A204.1 (cell line): ENCODE results near the gene RAP1A.

Experiments
- FAIRE-seq: peaks from 2 replicates; lab custom pipeline; 2012; peaks lifted over from hg19 to GRCh38; lab: Jason Lieb, UNC

Gene RAP1A

DNA sequence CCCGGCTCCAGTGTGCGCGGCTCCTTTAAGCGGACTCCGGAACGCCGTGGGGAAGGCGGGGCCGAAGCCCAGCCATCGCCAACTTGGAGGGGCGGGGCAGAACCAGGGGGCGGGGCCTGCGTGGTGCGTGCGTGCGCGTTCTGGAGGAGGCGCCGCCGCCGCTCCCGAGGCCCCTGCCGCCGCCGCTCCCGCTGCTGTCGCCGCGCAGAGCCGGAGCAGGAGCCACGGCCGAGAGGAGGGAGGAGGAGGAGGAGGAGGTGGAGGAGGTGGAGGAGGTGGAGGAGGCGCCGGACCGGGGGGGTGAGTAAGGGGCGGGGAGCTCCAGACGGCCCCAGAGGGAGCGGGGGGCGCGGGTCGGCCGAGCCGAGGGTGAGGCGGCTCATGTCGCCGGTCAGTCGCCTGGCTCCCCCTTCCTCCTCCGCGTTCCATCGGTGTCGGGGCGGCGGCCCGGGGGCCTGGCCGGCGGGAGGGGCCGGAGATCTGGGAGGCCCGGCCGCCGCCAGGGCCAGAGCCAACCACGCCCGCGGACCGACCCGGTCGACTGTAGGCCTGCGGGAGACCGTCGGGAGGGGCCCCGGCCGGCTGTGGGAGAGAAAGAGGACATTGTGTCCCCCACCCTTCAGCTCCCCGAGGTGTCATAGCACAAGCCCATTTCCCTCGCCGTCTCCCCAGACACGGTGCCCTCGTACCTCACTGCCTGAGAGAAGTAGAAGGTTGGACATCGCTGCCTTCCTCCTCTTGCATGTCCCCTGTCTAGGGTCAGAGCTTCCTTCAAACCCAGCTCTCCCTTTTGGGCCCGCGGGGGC lies at the start of gene RAP1A:
RAP1A (plus strand) TSS at position 155 of the 806 bp plus-strand sequence. CDS start 71,572 bp downstream, outside the sequence.
- FAIRE-seq: no peak

DNA sequence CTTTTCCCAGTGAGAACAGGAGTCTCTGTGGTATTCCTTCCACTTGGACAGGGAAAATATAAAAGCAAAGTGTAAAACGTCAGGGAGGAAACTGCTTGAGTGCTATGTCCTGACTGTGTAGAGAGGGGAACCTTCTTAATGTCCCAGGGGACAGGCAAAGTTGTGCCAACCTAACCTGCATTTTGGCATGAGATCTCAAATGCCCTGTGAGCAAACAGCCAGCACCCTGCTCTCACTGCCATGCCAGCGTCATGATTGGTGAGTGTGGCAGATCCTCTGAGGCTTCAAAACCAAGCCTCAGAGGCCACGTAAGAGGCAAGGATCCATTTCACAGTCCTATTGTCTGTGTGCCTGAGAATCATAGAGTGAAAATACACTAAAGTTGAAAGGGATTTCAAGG lies 49.7 kb upstream of the RAP1A start:
- FAIRE-seq: no peak

DNA sequence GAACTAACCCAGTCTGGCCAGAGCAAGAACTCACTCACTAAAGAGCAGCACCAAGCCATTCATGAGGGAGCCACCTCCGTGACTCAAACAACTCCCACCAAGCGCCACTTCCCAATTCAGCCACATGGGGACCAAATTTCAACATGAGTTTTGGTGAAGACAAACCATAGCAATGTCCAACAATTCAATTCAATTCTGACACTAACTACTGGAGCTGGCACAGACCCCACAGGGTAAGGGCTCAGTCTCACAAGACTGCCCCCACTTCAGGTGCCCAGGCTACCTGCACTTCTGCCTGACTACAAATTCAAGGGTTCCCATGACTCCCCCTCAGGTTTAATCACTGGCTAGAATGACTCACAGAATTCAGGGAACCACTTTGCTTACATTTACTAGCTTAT lies 48.8 kb upstream of the RAP1A start:
- no peak for FAIRE-seq

DNA sequence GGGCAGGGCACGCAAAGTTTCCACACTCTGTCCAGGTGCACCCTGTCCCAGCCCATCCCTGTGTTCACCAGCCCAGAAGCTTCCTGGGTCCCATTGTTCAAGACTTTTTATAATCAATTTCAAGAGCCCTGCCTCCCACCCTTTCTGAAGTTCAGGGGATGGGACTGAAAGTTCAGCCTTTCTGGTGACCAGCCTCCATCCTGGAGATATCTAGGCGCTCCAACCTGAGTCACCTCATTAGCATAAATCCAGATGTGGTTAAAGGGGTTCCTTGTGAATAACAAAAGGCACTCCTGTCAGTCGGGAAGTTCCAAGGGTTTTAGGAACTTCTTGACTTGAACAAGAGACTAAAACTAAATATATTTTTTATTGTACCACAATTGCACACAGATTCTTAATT lies 48.4 kb upstream of the RAP1A start:
- FAIRE-seq: no peak

DNA sequence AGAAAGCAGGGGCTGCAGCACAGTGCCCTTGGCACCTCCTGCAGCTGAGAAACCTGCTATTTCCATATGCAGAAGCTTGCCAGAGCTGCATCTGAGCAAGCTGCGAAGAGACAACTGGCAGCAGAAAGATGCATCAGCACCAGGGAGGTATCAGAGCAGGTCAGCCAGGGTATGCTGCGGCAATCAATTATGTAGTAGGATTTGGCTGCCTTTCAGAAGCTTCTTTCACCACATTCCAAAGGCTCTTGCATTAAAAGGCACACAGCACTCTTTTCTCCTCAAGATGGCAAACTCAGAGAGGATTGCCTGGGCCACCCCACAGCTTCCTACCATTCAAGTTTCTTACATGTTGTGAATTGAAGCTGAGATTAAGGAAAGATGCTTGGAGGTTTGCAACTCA lies 47.6 kb upstream of the RAP1A start:
- no peak for FAIRE-seq

DNA sequence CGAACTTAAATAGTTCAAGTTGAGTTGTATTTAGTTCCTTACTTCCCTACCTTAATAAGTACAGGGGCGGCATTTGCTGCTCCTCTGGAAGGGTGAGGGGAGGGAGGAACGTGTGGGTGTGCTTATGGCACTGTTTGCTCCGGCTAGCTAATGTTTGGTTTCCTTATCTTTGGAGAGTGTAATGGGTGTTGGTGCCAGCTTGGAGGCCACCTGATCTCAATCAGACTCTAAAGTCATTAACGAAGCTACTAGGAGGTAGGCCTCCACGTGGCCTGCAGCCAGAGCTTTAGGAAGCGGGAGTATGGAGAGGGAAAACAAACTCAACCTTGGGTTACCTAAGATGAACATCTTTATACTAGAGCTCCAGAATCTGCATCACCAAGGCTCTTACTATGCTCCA lies 43.0 kb upstream of the RAP1A start:
- no peak for FAIRE-seq

DNA sequence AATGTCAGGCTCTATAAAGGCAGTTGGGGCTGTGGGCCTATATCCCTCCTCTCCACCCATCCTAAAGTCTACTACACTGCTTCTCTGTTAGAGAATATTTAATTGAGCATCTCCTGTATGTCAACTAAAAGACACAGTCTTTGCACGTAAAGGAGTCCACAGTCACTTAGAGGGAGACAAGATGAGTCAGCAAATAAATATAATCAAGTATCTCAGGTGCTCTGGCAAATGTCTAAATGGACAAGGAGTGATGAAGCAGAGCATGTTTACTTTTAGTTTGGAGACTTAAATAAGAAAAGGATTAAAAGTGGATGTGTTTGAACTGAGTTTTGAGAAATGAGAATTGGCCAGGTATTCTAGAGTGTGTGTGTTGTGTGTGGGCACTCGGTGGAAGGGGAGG lies 41.8 kb upstream of the RAP1A start:
- FAIRE-seq: no peak

DNA sequence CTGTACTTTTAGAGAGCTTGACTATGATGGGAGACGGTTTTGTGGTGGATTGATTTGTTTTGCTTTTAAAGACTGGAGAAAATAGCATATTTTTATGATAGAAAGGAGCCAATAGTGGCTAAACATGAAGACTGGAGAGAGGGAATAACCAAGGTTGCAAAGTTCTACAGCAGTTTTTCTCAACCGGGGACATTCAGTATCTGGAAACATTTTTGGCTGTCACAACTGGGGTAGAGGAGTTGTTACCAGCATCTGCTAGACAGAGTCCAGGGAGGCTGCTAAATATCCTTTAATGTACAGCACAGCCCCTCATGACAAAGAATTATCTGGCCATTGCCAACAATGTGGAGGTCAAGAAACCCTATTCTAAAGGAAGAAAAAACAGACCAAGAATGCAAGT lies 38.4 kb upstream of the RAP1A start:
- no peak for FAIRE-seq

DNA sequence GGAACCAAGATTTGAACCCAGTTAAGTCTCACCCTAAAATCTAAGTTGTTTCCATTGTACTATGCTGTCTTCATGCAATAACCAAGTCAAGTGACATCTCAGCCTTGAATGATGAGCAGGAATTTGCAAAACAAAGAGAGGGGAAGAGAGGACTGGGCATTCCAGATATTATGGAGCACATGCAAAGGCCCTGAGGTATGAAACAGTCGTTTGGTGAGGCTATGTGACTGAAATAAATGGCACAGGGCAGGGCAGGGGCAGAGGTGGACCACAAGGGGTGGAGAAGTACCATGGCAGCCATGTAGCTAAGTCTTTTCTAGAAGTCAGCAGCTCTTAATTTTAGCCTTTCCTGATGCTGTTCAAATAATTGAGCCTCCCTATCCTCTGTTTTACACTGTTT lies 37.6 kb upstream of the RAP1A start:
- FAIRE-seq: no peak

DNA sequence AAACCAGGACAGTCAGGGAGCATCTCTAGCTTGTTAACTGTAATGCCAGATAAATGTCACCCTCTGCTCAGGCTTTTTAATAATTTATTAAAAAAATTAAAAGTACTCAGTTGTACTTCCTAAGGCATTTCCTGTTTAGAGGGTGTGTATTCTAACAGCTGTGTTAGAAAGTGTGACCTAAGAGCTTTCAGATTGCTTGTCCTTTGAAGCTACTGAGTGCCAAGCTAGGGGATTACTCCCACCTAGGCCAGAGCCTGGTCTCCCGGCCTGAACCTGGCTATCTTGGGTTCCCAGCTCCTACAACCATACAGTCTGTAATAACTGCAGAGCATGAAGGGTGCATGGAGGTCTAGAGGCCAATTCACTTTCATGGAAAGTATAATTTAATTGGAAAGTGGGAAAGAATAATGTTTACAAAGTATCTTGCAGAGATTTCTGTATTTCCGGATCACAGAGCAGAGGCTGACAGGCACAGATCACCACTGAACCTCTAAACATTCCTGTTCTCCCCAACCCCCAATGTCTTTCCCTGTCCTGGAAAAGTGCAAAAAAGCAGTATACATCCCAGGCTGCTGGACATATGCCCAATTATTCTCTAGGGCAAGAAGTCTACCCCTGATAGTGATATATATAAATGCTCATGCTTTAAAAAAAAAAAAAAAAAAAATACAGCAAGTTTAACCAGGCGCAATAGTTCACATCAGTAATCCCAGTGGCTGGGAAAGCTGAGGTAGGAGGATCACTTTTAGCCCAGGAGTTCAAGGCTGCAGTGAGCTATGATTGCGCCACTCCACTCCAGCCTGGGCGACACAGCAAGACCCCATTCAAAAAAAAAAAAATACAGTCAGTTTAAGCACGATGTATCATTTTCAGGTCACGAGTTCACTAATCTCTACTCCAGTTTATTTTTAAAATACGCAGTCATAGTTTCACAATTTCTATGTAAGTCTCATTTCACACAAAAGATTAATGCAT lies 36.7 kb upstream of the RAP1A start:
- FAIRE-seq: no peak

DNA sequence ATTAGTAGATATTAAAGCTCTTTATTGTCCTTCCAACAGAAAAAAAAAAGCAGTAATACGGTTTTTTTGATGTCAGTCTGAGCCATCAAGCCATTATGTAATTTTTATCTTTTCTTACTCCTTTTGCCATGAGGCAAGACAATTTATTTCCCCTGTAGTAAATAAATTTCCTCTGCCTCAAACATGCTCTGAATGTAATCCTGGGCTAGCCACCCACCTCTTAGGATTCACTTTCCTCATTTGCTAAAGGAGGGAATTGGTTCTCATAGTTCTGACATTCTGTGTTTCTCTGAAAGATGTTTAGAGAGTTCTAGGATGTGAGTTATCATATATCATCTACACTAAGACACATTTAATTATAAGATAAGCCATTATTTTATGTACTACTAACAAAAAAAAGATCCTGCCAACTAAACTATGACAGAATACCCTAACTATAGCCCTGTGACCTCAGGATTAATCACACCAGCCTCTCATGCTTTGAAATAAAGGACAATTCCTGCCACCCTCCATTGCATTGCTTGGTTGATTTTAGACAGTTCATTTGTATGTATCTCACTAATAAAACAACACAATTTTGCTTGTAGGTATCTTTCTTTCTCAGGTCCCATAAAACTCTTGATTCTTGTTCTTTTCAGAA lies 34.0 kb upstream of the RAP1A start:
- no peak for FAIRE-seq

DNA sequence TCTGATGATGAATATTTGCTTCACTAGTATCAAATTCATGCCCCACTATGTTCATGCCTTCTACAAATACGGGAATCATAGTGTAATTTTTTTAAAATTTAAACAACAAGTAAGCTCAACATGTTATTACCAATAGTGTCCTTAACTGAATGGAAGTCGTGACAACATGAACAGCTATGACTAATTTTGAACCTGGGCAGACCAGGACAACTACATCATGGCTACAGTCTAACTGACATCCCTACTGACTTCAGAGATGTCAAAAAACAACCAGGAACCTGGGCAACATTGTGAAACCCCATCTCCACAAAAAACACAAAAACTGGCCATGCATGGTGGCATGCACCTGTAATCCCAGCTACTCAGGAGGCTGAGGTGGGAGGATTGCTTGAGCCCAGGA lies 33.5 kb upstream of the RAP1A start:
- no peak for FAIRE-seq

DNA sequence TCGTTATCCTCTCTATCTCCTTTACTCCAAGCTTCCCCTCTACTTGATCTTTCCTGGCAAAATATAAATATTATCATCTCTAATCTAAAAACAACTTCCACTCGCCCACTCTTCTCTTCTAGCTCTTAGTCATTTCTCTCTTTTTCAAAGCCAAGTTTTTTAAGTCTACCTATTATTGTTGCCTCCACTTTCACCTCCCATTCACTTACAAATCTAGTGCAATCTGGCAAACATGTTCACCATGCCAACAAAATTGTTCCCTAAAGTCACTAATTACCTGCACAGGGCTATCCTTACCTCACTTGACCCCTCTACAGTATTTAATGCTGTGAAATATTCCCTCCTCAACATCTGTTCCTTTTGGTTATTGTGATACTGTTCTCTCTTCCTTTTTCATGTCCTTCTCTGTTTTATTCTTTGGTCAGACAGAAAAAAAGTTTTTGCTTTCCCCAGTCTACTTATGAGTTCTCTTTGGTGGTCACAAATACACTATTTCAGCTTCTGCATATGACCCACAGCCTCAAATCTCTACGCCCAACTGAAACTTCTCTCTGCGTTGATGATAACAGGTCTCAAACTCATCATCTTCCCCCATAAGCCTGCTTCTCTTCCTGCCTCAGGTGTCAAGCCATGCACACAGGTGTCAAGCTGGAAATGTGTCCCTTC lies 31.9 kb upstream of the RAP1A start:
- no peak for FAIRE-seq

DNA sequence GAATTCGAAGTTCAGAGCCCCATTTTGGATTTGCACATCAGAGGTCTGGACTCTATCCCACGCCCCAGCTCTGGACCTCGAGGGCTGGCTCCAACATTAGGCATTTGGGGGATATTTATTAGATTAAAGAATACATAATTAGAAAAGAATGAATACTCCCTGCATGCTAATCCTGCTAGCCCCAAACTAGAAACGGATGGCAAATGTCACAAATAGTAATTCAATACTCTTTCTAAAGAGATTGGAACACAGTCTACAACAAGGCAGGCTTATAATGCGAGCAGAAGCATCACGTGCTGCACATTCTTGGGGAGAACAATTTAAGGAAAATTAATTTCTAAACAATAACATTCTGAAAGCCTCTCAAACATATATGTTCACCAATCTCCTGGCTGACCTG lies 27.7 kb upstream of the RAP1A start:
- FAIRE-seq: no peak

DNA sequence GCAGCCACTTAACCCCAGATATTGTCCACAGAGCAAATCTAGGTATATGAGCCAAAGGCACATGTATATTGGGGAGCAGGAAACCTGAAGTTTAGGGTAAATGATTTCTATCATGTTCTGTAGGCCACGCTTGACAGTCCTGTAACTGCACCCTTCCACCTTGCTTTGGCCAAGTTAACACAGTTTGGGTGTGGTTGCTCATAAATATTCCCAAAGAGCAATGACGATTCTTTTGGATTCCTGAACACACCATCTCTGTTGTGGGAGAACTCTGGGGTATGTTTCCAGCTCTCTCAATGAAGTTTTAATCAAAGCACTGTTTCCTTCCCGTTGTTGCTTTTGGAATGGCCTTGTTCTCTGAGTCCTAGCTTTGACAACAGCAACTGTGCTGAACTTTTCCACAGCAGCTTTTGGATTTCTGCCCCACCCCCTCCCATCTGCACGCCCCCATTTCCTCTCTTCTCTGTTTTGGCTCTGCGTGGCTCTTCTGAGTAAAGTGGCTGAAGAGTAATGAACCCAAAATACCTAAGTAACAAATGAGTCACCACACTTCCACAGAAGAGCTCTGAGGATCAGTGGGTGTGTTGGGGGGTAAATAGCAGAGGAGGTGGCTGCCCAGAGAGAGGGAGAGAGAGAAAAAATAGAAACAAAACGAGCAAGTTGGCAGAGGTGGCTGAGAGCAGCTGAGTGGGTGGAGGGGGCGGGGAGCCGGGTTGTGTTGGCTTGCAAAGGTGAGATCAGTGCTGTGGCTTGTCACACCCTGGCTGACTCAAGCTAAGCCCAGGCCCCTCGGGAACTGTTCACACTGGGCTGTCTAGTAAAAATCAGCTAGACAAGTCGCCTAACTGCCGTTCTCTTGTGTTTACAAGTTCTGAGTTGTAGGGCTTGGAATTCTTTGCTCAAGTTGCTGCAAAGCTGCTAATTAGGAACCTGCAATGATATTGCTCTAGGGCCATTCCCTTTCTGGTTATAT lies 26.9 kb upstream of the RAP1A start:
- no peak for FAIRE-seq

DNA sequence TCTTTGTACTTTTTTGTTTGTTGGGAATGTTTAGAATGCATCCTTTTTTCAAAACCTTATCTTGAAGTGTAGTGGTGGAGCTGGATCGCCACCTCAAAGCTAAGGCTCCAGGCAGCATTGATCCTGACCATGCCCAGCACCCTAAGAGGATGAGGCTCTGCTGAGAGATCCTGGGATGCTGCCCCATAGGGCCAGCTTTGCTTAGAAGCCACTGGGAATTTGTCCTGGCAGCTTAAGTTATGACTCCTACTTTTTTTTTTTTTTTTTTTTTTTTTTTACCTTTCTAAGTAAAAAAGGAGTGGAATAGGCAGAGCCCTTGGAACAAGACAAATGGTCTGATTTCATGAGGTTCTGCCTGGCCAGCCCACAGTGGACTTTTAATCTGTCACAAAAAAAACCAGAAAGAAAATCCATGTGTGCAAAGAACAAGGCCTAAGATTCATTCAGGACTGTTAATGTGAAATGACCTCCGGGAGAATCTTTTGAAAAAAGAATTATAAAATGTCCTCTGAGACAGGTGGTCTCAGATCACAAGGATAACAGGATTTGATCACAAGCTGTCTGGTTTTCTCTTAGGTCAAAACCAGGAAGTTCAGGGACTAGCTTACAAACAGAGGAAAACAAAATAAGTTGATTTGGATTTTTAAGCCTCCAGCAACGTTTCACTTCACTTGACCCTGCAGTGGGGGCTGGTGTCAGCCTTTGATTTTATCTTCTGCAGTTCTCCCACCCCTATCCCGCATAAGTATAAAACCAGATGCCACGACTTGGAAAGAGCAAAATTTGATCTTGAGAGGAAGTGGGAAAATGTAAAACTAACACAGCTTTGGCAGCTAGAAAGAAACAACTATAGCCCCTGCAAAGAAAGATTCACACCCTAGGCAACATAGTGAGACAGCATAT lies 25.9 kb upstream of the RAP1A start:
- FAIRE-seq: no peak

DNA sequence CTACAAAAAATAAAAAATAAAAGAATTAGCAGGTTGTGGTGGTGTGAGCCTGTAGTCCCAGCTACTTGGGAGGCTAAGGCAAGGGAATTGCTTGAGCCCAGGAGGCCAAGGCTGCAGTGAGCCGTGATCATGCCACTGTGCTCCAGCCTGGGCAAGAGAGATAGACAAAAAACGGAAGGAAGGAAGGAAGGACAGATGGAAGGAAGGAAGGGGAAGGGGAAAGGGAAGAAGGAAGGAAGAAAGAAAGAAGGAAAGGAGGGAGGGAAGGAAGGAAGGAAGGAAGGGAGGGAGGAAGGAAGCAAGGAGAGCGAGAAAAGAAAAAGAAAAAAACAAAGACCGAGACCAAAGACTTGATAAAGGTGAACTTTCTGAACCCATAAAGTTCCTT lies 25.3 kb upstream of the RAP1A start:
- FAIRE-seq: no peak

DNA sequence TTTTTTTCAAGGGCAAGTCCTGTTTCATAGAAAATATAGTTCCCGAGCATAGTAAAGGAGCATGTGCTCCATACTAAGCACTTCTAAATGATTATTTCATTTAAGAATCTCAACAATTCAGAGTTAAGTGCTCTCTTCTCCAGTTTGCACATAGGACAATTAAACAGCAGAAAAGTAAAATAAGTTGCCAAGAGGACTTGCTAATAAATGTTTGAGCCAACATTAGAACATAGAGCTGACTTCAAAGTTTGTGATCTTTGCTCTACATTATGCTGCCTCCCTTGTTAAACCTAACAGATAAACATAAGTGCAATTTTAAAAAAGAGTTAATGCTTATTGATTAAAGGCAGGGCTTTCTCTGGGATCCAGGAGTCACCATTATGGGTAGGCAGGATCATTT lies 23.8 kb upstream of the RAP1A start:
- FAIRE-seq: no peak

DNA sequence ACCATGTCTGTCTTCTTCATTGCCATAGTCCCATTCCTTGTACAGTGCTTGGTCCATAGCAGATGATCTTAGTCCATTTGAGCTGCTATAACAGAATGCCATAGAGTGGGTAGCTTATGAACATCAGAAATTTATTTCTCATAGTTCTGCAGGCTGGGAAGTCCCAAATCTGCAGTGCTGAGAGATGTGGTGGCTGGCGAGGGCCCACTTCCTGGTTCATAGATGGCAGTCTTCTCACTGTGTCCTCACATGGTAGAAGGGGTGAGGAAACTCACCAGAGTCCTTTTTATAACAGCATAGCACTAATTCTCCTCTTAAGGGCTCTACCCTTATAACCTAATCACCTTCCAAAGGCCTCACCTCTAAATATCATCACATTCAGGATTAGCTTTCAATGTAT lies 23.1 kb upstream of the RAP1A start:
- FAIRE-seq: no peak

DNA sequence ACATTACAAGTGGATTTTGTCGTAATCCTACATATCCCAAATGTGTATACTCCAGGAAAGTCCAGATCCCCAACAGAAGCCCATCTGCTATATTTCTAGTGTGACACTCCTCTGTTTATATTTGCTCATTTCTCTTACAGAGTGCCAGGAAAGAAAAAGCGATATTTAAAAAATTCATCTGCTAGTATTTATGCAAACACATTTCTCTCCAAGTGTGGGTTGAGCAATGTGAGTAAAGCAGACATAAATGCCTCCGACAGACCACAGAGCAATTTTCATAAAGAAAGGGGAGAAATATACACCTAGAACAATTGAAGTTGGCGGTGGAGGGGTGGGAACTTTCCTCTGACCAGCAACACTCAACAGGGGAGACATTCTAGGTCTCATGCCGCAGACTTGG lies 22.2 kb upstream of the RAP1A start:
- no peak for FAIRE-seq
